ENCODE measurements around the gene PRDM12.

PRDM12 gene

DNA sequence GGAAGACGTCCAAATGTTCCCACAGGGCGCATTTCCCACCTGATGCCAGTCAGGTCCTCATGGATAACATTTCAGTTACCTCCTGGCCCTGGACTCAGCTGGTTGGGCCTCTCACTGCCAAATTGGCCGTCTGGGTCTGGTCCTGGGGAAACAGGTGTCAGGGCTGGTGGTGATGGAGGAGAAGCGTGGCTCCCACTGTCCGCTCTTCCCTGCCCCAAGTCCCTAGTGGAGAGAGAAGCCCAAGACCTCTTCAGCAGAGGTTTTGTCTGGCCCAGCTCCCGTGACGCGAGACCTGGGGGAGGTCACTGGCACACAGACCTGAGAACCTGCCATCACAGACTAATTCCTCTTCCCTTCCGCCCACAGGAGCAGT lies 27.8 kb upstream of the PRDM12 start:
- no peak for DNase-seq (ENCODE audit: low spot score)

DNA sequence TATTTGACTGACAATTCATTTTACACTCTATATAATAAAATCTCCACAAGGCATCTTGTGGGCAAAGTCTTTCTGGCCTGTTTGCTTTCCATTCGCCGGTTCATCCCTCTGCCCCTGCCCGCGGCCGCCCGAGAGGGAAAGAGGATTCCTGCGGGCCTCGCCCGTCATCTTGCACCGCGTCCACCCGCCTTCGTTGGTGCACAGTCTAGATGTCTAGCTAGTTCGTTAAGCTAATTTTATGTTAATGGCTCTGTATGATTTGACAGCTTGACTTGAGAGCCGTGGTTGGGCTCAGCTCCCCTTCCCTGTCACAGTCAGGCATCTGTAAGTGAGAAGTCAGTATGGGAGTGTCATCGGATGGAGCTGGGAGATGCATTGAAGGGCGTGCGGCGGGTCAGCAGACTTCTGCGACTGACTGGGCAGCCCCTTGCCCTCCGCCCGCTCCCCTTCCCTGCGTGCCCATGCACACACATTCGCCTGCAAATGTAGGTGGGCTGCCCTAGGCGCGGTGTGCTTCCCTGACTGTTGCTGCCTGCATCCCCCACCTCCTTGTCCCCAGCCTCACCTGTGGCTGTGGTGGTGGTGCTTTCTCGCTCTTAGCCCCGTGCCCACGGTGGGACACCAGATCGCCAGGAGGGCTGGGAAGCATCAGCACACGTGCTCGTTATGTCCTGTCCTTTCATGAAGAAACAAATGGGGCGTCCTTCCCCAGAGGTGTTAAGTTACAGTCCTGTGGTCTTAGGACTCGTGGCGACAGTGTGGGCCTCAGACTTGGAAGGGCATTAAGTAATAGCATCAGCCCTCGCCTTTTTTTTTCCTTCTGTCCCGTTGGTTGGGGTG lies 25.9 kb upstream of the PRDM12 start:
- DNase-seq (ENCODE audit: low spot score) = no peak

DNA sequence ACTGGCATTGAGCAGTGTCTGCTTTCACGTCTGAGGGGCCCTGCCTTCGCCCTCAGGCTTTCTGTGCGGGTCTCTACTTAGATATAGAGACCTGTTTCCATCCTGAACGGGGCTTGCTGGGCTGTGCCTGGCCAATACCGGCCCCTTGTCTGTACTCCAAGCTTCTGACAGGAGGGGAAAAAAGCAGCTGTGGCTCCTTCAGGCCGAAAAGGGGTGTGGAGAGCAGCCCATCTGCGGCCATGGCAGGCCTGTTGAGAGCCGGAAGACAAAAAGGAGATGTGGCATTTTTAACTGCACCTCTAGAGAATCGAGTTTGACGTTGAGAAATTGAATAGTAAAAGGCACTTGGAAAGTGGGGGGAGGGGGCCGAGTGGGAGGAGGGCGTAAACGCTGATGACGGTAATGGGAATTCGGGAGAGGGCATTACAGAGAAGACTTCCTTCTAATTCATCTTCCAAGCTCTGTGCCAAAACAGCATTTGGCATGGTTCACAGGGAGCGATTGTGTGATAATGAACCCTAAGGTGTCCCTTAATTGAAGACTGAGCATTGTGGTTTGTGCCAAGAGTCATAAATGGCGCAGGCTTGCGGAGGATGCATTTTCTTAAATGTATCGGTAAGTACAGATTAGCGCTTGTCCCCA lies 25.1 kb upstream of the PRDM12 start:
- DNase-seq (ENCODE audit: low spot score) = no peak

DNA sequence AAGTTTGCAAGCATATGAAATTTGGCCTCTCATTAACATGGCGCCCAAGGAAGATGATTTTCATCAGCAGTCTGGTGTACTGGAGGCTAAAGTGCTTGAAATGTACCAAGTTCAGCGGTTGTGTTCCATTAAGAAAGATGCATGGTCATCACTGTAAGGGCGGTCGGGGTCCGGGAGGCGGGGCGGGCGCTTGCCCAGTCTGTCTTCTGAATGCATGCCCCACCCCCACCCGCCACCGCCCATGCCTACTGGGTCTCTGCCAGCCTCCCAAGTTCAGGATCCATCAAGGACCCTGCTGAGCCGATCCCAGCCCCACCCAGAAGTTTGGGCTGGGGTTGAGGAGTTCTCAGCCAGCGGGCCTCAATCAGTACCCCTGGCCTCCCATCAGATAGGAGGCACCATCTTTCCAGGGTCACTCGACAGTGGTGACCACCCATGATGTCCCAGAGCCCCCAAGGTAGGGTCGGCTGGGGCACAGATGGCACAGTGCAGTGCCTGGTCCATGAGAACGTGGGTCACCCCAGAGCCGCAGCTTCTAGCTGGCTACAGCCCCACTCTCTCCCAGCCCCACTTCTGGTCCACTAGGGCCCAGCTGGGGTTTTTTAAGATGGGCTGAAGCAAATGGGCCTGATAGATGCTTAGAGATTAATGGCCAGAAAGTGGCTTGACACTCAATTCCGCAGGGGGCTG lies 24.4 kb upstream of the PRDM12 start:
- DNase-seq (ENCODE audit: low spot score) = no peak

DNA sequence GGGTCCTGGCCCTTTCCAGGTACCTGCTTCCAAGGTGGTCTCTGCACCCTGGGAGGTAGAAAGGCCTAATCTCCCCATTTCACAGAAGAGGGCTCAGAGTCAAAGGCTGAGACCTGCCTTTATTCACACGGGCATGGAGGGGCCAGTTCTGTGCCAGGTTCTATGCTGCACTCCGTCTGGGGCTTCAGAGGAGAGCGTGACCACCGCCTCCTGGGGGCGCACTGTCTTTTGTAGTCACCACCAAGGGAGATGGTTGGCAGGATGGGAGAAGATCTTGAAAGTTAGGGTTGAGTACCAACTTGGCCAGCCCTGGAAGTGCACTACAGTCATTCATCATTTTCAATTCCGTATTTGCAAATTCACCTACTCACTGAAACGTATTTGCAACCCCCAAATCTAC lies 23.7 kb upstream of the PRDM12 start:
- no peak for DNase-seq (ENCODE audit: low spot score)

DNA sequence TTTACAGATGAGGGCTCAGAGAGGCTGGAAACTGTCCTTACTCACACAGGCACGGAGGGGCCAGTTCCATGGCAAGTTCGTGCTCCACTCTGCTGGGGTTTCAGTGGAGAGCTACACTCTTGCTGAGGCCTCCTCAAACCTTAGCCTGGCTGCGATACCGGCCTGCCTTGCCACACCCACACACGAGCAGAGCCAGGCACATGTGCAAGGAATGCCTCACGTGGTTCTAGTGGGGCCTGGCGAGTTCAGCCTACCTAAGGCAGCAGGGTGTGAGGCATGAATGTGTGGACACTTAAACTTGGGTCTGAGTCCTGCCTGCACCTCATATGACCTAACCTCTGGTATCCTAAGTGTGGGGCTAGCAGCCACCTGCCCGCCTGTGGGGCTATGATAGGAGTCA lies 21.5 kb upstream of the PRDM12 start:
- DNase-seq (ENCODE audit: low spot score) = no peak

DNA sequence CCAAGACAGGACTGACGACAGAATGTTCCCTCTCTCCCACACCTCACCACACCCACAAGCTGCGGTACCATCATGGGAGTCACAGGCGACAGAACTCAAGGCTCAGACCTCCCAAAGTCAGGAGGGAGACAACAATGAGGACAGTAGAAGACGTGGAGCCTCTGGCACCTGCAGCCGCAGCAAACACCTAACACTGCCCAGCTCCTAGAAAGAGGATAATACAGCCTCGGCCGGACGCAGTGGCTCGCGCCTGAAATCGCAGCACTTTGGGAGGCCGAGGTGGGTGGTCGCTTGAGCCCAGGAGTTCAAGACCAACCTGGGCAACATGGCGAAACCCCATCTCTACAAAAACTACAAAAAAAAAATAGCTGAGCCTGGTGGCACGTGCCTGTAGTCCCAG lies 13.2 kb upstream of the PRDM12 start:
- no peak for DNase-seq (ENCODE audit: low spot score)

DNA sequence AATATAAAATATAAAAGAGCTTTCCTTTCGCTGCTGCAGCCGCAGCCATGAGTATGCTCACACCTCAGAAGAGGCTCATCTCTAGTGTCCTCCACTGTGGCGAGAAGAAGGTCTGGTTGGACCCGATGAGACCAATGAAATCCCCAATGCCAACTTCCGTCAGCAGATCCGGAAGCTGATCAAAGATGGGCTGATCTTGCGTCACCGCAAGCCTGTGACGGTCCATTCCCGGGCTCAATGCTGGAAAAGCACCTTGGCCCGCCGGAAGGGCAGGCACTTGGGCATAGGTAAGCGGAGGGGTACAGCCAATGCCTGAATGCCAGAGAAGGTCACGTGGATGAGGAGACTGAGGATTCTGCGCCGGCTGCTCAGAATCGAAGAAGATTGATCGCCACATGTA lies 12.6 kb upstream of the PRDM12 start:
- DNase-seq (ENCODE audit: low spot score) = no peak

DNA sequence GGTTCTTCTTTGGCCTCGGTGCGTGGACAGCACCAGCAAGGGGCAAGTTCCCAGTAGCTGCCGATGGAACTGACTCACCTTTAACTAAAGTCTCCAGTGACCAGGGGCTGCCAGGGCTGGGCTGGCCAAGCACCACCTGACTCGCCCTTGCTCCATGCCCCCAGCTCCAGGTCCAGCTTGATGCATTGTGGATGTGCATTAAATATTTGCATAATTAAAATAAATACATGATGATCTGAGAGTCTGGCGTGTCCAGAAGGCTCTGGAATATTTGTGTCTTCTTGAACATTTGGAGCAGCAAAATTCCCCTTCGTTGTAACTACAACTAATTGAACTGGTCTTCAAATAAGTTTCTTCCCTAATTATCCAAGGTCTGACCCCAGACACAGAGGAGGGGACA lies 9.5 kb upstream of the PRDM12 start:
- no peak for DNase-seq (ENCODE audit: low spot score)

DNA sequence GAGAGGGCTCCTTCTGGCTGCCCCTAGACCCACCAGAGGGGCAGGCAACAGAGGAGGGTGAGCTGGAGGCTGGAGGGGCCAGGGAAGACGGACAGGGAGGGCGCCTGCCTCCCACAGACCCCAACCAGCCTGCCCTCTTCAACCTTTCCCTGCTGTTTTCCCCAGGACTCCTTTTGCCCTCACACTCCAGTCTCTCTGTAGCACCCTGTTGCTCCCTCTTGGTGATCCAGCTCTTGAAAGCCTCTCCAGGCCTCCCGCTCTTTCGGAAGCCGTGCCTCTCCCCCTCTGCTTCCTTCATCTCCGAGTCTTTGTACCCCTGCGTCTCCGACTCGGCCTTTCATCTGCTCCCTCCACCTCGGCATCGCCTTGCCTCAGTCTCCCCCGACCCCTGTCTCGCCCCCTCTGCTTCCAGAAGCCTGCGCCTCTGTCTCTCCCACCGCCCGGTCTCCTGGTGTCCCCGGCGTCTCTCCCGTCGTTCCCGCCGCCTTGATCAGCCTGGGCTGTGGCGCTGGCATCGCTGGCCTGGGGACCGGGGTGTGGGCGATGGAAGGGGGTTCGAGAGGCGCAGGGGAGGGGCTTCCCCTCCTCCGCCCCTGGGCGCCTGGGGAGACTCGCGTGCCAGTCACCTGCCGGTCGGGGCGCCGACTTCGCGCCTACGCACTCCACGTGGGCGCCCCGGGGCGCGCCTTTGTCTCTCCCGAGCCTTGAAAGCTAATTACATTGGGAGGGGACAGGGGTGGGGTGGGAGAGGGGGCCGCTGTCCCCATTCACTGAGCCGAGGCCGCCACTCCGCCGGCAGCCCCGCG lies 5.3 kb upstream of the PRDM12 start:
- DNase-seq (ENCODE audit: low spot score) = no peak

DNA sequence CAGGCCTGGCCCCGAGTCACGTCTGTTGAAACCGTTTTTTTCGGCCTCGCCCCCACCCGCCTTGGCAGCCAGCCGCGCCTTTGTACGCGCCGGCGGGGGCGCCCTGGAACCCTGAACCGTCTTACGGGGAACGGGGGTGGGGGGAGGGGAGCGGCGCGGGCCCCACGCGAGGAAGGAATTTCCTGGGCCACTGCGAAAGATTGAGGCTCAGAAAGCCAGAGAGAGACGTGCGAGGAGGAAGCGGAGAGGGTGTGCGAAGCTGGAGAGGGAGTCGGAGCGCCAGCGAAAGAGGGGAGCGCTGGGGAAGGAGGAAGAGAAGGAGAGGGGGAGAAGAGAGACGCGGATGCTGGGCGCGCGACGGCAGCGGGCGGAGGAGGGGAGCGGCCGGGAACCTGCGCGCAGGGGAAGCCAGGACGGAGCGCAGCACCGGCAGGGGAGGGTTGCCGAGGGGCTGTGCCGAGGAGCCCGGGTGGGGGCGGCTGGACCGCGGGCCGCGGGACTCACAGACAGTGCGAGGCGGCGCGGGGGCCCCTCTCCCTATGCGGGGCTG lies 4.6 kb upstream of the PRDM12 start:
- peak; percentile 65 for DNase-seq (ENCODE audit: low spot score)

DNA sequence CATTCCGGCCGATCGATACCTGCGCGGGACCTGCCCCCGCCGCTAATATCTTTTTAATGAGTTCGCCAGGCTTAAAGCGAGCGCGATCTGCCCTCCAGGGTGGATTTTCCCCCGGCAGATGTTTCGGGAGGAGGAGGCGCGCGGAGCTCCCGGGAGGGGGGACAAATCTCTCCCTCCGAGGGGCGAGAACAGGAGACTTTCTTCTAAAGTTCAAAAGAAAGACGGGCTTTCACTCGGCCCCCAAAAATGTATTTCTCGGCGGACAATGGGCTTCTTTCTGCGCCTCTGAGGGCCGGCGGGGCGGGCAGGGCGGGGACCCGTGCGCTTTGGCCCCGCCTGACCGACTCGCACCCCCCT lies 4.1 kb upstream of the PRDM12 start:
- no peak for DNase-seq (ENCODE audit: low spot score)

DNA sequence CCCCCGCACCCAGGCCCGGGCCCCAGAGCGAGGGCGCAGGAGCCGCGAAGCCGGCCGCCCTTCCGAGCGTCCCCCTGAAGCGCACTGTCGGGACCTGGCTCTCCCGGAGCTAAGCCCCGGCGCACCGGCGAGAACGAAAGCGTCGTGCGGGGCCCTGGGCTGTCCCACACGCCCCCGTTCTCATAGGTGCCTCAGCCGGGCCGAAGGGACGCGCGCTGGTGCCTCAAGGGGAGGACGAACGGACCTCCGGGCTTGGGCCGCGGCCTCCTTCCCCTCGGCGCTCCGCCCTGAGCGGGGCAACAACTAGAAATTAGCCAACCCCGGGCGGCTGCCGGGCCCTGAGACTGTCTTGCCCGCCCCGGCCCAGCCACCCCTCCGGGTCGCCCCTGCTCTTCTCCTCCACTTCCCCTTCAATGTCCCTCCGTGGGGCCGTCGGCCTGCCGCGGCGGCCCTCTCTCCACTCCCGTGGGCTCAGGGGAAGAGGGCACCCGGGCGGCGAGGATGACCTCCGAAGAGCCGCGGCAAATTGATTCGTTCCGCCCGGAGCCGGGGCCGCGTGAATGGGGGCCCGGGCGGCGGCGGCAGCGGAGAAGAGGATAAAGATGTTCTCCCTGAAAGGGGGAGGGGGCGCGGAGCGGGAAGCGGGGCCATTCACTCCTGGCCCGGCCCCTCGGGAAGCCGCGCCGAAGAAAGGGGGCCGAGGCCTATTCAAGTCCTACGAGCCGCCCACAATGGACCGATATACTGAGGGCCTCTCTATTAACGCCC lies 3.5 kb upstream of the PRDM12 start:
- peak; percentile 86 for DNase-seq (ENCODE audit: low spot score)

DNA sequence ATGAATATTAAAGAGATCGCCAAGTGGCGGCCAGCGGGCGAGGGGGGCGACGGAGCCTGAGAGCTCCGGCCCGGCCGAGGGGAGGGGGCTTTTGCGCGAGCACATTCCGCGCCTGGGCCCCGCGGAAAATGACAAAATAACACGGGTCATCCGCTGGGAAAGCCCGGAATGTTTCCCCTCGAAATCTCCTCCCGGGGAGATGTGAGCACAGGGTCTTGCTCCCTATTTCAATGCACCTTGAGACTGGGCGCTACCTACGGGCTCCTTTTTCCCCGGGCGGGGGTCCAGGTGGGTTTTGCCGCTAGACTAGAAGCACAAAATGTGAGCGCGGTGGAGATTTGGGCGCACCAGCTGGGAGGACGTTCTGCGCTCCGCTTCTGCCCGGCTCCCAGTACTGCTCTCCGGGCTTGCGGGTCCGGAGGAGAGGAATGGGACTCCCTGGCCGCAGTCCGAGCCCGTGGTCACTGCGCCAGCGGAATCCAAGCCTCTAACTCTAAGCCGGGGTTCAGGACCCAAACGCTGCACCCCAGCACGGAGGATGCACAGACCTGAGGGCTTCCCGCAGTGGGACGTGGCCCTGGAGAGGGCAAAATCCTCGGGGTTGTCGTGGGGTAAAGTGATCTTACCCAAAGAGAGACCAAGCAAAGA lies 2.8 kb upstream of the PRDM12 start:
- DNase-seq (ENCODE audit: low spot score) = peak; percentile 69

DNA sequence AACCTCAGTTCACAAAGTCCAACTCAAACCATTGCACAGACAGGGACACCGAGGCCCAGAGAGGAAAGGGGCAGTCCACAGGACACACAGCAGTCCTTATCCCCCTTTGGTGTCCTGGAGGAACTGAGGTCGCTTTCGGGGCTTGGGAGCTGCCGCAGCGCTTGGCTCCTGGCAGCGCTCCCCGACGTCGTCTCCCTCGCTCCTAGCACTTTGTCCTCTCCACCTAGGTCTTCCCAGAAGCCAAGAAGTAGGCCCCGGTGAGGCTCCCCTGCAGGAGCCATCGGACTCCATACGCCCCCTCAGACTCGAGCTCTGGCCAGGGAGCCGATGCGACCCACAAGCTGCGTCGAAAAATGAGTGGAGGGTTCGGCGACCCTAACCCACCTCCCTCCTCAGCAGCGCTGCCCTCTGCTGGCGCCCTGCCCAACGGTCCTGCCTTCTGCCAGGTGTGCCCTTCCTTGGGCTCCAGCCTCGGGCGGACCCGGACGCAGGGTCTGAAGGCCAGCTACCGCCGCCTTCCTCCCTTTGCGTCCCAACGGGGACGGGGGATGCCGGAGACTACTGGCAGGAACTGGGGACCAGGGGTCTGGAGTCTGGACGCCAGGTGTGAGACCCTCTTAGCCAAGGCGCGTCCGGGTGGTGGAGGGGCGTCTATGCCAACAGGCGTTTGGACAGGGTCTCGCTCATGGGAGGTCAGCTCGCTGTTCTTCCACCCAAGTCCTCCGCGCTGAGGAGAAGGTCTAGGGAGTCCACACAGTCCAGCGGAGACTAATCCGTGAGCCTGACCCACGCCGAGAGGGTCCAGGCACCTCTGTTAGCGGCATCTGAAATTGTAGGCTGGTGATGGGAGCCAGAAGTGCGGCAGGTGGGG lies 2.1 kb upstream of the PRDM12 start:
- DNase-seq (ENCODE audit: low spot score) = peak; percentile 66

DNA sequence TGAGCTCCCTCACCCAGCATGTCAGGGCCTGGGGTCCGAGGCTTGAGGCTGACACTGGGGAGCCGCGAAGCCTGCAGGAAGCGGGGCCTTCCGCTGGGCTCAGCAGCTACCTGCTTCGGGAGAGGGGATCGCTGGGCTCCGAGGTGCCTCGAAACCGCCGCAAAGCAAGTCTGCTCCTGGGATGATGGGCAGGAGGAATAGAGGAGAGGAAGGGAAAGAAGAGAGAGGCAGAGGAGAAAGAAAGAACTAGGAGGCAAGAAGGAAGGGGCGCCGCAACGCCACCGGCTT lies 1.5 kb upstream of the PRDM12 start:
- no peak for DNase-seq (ENCODE audit: low spot score)

DNA sequence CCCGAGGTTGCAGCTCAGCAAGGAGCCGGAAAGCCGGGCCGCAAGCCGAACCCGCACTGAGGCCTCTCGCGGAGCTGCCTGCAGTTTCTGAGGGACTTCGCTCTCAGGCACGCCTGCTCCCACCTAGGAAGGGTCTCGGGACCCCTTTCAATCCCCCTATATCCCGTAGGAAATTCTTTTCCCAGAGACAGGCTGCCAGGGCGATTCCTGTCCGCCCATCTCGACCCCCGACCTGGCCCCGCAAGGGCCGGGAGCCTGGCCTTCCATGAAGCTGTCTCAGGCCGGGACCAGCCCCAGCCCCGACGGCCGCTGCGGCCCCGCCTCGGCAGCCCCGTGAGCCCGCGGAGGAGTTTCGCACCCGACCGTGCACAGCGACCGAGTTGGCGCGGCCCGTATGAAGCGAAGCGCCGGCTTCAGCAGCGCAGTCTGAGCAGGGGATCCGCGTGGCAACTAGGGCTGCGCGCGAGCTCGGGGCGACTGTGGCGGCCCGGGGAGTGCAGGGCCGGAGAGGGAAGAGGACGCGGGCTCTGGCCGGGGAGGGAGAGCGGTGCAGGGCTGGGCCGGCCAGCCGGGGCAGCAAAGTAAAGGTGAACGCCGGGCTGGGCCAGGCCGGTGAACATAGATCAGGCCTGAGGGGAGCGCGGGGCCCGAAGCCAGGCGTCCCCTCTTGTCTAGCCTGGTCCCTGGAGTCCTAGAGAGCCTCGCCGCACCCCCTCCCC lies 977 bp upstream of the PRDM12 start:
- DNase-seq (ENCODE audit: low spot score) = peak; percentile 66

DNA sequence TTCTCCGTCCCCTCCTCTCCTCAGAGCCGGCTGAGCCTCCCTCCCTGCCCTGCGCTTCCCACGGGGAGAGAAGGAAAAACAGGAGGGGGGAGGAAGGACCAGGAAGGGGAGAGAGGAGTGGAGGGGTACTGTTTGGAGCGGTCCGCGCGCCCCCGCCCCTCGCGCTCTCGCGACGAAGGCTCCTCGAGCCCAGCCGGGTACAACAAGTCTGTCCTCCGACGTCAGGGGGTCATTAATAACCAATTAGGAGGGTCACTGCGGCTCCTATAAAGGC lies 480 bp upstream of the PRDM12 start:
- DNase-seq (ENCODE audit: low spot score) = peak; percentile 60

DNA sequence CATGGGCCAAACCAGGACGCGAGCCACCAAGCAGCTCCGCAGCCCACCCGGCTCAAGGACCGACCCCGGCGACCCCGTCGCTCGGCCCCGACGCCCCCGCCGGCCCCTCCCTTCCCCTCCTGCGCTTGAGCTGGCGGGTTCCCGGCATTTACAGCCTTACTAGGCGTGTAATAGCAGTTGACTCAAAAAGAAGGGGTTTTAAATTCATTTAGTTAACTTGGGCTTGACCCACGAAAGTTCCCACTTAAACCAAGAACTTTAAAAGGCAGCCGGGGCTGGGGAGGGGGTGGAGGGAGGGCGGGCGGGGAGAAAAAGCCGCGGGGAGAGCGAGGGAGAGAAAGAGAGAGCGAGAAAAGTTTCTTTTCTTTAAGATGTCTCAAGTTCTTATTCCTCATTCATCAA lies 636 bp downstream of the PRDM12 start:
- no peak for DNase-seq (ENCODE audit: low spot score)
